ENCODE data around the gene PPIA. TPM values are rescaled to one million over a fixed set of nuclear protein-coding genes. Genes with fewer than 3 reads are reported as not detected.
A peak's percentile ranks its signal among the peaks of the same experiment; 100 is the strongest.
"Not testable (repeated sequence)": the region's sequence is repeated elsewhere in the genome, so short reads cannot be mapped to it uniquely, and the experiment has no call there.

The PPIA gene
- total RNA-seq, 1 donor from 2014 or later: 518 TPM

GRCh38 chr7:44814919-44815318, 18.4 kb downstream of the PPIA start:
- no peak for FAIRE-seq

GRCh38 chr7:44819292-44819691, 22.8 kb downstream of the PPIA start:
- no peak for FAIRE-seq
- no peak for DNase-seq (ENCODE audit: low spot score in 2 of 2)

More at GRCh38 chr7:44814919-44815318, 18.4 kb downstream of the PPIA start:
- DNase-seq (ENCODE audit: low spot score in 2 of 2): no peak

DNA sequence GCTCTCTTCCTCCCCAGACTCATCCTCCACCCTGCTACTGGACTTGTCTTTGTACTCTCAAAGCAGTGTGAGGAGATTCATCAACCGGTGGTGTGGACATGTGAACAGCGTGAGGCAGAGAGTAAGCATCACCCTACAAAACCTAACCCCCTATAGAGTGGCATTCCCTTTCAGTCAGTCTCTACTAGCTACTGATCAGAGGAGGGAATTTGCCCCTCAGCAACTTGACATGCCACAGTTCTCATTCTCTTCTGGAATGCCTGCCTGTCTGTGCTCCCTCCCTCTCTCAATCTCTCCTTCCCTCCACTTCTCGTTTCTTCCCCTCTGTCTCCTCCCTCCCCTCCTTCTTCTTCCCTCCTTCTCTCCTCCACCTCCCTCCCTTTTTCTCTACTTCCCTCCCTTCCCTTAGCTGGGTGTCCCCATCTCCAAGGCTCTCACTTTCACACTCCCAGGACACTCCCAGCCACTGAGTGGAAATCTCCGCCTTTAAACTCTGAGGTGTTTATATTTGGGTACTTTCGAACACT, 26.8 kb downstream of the PPIA start:
- FAIRE-seq: no peak
- DNase-seq (ENCODE audit: low spot score in 2 of 2): no peak

- no peak for FAIRE-seq
Measured at GRCh38 chr7:44824894-44825526, 28.5 kb downstream of the PPIA start.

GRCh38 chr7:44827567-44827966, 31.1 kb downstream of the PPIA start:
- no peak for FAIRE-seq

More at GRCh38 chr7:44824894-44825526, 28.5 kb downstream of the PPIA start:
- no peak for DNase-seq (ENCODE audit: low spot score in 2 of 2)

GRCh38 chr7:44838751-44839150, 42.3 kb downstream of the PPIA start:
- no peak for FAIRE-seq
- no peak for DNase-seq (ENCODE audit: low spot score in 2 of 2)

More at GRCh38 chr7:44827567-44827966, 31.1 kb downstream of the PPIA start:
- no peak for DNase-seq (ENCODE audit: low spot score in 2 of 2)

DNA sequence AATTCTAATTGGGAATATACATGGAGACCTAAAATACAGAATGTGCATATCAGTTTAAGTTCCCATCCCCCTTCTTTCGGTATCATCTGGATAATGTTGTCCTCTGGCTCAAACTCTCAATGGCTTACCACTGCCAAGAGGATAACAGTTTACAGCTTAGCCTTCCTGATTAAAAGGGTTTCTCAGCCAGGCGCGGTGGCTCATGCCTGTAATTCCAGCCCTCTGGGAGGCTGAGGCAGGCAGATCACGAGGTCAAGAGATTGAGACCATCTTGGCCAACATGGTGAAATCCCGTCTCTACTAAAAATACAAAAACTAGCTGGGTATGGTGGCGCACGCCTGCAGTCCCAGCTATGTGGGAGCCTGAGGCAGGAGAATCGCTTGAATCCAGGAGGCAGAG, 46.2 kb downstream of the PPIA start:
- DNase-seq (ENCODE audit: low spot score in 2 of 2); FAIRE-seq: not testable (repeated sequence)

DNA sequence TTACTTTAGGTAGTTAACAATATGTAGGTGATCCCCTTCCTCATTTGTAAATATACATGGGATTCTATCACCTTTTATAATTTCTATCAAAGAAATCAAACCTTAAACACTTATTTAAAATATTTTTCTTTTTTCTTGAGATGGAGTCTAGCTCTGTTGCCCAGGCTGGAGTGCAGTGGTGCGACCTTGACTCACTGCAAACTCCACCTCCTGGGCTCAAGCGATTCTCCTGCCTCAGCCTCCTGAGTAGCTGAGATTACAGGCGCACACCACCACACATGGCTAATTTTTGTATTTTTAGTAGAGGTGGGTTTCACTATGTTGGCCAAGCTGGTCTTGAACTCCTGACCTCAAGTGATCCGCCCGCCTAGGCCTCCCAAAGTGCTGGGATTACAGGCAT, 47.0 kb downstream of the PPIA start:
- not testable (repeated sequence) for FAIRE-seq

DNA sequence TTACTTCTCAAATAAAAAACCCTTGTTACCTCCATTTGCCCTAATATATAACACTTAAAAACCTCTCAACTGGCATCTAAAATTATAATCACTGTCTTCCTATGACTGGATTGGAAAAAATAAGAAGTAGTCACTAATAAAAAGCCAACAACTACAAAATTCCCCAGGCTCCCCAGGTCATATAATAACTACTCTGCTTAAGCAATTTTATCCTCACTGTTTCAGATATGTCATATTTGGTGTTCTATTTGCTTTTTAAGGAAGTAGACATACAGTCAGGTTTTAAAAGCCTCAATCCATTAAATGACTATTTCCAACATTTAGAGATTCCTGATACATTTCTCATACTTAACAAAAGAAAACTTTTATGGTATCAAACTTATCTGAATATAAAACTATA, 49.0 kb downstream of the PPIA start:
- no peak for DNase-seq (ENCODE audit: low spot score in 2 of 2)
- no peak for FAIRE-seq

More for the DNA sequence above, 47.0 kb downstream of the PPIA start:
- not testable (repeated sequence) for DNase-seq (ENCODE audit: low spot score in 2 of 2)

DNA sequence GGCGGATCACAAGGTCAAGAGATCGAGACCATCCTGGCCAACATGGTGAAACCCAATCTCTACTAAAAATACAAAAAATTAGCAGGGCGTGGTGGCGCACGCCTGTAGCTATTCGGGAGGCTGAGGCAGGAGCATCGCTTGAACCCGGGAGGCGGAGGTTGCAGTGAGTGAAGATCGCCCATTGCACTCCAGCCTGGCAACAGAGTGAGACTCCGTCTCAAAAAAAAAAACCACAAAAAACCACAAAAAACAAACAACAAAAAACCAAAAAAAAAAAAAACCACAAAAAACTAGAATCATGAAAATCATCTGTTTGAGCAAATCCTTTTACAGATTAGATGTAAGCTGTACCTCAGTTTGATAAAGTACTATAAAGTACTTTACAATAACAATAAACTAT, 49.9 kb downstream of the PPIA start:
- FAIRE-seq; DNase-seq (ENCODE audit: low spot score in 2 of 2): not testable (repeated sequence)

DNA sequence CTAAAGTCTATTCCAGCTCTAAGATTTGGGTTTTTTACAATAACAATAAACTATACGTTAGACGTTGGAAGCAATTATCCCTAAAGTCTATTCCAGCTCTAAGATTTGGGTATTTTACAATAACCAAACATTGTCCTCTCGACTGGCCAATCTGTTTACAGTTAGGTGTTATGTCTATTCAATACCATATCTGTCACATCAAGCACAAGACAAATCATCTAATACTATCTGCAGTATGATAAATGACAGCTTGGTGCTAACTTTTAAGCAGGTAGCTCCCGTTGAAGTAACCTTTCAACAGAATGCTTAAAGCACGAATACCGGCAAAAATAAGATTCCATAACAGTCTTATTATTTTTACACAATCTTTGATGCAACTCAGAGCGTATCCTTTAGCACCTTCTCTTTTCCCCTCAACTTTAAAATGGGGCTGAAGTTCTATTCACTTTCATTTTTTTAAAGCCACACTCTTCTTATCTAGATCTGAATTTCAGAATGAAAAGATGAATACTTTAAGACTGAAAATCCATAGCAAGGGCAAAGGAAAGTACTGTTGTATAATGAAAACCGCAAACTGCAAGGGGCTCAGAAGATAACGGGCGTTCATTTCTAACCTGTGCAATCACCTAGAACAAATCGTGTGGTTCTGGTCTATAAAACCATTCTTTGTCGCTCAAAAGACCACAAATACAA, 50.5 kb downstream of the PPIA start:
- DNase-seq (ENCODE audit: low spot score in 2 of 2) (no peak), FAIRE-seq (no peak)

DNA sequence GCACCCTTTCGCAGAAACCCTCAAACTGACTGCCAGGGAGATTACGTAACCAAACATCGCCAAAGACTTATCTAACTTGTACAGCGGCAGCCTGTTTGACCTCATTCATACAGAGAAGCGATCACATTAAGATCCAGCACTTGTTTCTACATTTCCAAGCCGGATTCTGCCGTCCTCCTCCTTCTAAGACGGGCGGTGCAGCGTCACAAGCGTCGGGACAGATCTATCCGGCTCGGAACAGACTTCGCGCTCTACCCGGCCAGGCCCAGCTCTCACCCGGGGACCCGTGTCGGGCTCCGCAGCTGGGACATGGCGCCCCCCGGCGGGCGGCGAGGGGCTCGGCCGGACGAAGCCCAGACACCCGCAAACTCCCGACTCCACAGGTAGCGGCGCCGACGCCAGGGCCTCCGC, 51.0 kb downstream of the PPIA start:
- no peak for FAIRE-seq
- peak; percentile 81 to 82 for DNase-seq (ENCODE audit: low spot score in 2 of 2)

- FAIRE-seq (peak; percentile 97), DNase-seq (ENCODE audit: low spot score in 2 of 2) (peak; percentile 95 to 96)
Measured at GRCh38 chr7:44847920-44848634, 51.6 kb downstream of the PPIA start, which contains the start of gene H2AZ2. Gene H2AZ2, minus strand, starts transcription at chr7:44848087. Its CDS starts 116 bp downstream, at chr7:44847971.

DNA sequence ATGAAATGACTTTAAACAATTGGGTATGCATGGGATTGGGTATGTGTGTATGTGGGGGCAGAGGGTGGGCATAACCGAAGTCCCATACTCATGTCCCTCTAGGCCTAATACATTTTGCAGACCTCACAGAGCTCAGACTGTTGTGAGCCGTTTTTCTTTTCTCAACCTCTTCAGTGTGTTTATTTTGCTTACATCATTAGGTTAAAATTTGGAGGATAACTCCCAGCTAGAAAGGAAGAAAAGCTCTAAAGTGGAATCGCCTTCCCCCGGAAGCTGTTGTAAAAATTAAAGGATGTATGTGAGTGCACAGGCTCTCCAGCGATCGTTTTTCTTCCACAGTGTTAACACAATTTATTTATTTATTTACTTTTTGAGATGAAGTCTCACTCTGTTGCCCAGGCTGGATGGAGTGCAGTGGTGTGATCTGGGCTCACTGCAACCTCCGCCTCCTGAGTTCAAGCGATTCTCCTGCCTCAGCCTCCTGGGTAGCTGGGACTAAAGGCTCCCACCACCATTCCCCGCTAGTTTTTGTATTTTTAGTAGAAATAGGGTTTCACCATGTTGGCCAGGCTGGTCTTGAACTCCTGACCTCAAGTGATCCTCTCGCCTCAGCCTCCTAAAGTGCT, 52.9 kb downstream of the PPIA start:
- no peak for FAIRE-seq
- DNase-seq (ENCODE audit: low spot score in 2 of 2): no peak

- no peak for FAIRE-seq
- no peak for DNase-seq (ENCODE audit: low spot score in 2 of 2)
Measured at GRCh38 chr7:44849885-44850544, 53.5 kb downstream of the PPIA start.

DNA sequence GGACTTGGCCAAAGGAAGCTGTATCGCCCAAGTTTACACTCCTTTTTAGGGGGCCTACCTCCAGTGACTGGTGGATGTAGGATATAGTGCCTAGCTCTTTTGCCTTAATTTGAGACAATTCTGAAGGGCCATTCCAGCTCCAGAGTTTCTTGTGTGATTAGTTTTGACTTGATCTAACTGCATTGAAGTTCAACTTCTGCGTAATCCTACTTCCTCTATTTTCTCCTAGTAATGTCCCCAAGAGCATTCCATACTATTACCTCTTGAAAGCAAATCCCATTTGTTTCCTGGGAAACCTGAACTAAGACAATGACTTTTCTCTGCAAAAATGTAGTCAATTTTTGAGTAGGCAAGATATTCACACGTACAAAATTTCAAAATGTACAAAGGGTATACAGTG, 56.1 kb downstream of the PPIA start:
- DNase-seq (ENCODE audit: low spot score in 2 of 2) (no peak), FAIRE-seq (no peak)
